IPS-NIHi11 (cell line): ENCODE results near the gene ELP4.
"Not testable (repeated sequence)": the region's sequence is repeated elsewhere in the genome, so short reads cannot be mapped to it uniquely, and the experiment has no call there.

Experiments used
- DNase-seq: peaks from one replicate; pipeline ENCODE4 v3.0.0; 2012; ENCODE audit warnings: mixed read lengths, low spot score

The ELP4 gene

GRCh38 chr11:31645747-31646146 is 136.2 kb downstream of the ELP4 start:
- no peak for DNase-seq

GRCh38 chr11:31646216-31646615 is 136.6 kb downstream of the ELP4 start:
- DNase-seq: no peak

GRCh38 chr11:31649129-31649966 is 139.8 kb downstream of the ELP4 start:
- DNase-seq: no peak

- no peak for DNase-seq
These were observed 141.6 kb downstream of the ELP4 start for GRCh38 chr11:31651208-31651607.

GRCh38 chr11:31651822-31652221 is 142.3 kb downstream of the ELP4 start:
- DNase-seq: no peak

- no peak for DNase-seq
These were observed 143.0 kb downstream of the ELP4 start for GRCh38 chr11:31652528-31652927.

- DNase-seq: no peak
These were observed 145.9 kb downstream of the ELP4 start for GRCh38 chr11:31655483-31655882.

GRCh38 chr11:31656051-31656450 is 146.5 kb downstream of the ELP4 start:
- DNase-seq: no peak

GRCh38 chr11:31657091-31657490 is 147.5 kb downstream of the ELP4 start:
- no peak for DNase-seq

GRCh38 chr11:31664129-31664528 is 154.6 kb downstream of the ELP4 start:
- DNase-seq: no peak

- DNase-seq: no peak
These were observed 155.4 kb downstream of the ELP4 start for GRCh38 chr11:31664954-31665353.

- no peak for DNase-seq
These were observed 162.1 kb downstream of the ELP4 start for GRCh38 chr11:31671681-31672080.

- not testable (repeated sequence) for DNase-seq
These were observed 163.5 kb downstream of the ELP4 start for GRCh38 chr11:31673108-31673507.

- DNase-seq: no peak
These were observed 166.9 kb downstream of the ELP4 start for GRCh38 chr11:31676280-31676982.

- DNase-seq: no peak
These were observed 171.2 kb downstream of the ELP4 start for GRCh38 chr11:31680770-31681169.

- DNase-seq: no peak
These were observed 177.7 kb downstream of the ELP4 start for GRCh38 chr11:31687256-31687655.

- no peak for DNase-seq
These were observed 178.3 kb downstream of the ELP4 start for GRCh38 chr11:31687861-31688260.

- DNase-seq: no peak
These were observed 180.0 kb downstream of the ELP4 start for GRCh38 chr11:31689559-31689958.

GRCh38 chr11:31690041-31690440 is 180.5 kb downstream of the ELP4 start:
- DNase-seq: no peak

GRCh38 chr11:31690516-31690915 is 180.9 kb downstream of the ELP4 start:
- no peak for DNase-seq

GRCh38 chr11:31692466-31692865 is 182.9 kb downstream of the ELP4 start:
- no peak for DNase-seq

- DNase-seq: not testable (repeated sequence)
These were observed 187.5 kb downstream of the ELP4 start for GRCh38 chr11:31697049-31697448.

- DNase-seq: no peak
These were observed 189.5 kb downstream of the ELP4 start for GRCh38 chr11:31699066-31699465.
